GM18861 (cell line): ENCODE data around the gene MLH3.

ENCODE experiments used
- ATAC-seq: cut with Tn5 transposase; IDR thresholded peaks from one replicate; pipeline ENCODE4 v1.9.1; 2021; ENCODE audit not compliant: unreplicated experiment

Gene MLH3

DNA sequence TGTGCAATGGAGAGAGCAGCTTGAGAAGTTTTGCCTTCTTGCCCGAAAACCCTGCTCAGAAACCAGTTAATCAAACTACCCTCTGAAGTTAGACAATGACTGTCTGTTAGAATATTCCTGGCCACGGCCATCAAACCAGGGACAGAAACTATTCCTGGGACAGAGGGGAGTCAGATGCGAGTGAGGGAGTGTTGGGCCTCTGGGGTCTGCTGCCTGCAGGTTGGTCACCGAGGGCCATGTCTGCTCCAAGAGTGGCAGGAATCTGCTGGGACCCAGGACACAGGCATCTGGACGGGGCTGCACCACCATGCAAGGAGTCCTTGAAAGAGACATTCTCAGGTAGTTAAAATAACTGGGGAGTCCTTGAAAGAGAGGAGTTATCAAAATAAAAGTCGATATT, 65.5 kb downstream of the MLH3 start:
- no peak for ATAC-seq

- ATAC-seq: no peak
These were observed 66.3 kb downstream of the MLH3 start for GRCh38 chr14:74985028-74985310.

DNA sequence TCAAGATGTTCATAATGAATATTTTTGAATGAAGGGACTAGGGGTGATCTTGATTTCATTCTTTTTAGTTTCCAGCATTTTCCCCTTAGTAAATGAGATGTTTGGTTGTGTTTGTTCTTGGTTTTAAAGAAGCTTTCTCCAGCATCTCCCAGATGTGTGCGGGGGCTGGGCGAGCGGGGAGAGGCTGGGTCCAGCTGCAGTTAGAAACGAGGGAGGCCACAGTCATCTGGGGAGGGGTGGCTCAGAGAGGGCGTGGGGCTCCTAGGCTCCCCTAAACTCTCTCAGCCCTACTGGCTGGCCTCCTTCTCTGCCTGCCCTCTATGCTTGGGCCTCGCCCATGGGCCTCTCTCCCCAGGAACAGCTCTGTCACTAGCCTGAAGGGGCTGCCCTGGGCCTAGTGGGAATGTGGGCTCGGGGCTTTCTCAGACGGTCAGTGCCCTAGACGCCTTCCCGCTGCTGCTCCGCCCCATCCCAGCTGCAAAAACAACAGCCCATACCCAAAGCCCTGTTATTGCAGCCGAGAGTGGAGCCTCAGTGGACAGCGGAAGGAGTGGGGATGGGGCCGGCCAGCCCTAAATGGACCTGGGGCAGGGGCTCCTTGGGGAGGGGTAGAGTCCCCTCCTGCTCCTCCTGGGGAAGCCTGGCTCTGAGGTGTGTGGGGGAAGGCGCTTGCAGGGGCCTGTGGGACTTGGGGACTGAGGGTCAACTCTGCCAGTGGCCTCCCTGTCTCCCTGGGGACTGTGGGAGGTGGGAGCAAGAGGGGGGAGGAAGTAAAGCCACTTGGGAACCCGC, 66.8 kb downstream of the MLH3 start:
- ATAC-seq: no peak

DNA sequence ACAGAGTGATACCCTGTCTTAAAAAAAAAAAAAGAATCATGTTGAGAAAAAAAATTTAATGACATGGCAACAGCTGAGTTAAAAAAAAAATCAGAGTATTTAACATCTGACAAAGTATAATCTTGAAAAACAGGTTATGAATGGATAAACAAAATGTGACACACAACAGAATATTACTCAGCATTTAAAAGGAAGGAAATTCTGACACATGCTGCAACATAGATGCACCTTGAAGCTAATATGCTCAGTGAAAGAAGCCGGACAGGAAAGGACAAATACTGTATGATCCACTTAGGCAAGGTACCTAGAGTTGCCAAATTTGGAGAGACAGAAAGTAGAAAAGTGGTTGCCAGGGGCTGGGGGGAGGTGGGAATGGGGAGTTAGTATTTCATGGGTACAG, 67.9 kb downstream of the MLH3 start:
- ATAC-seq: no peak

DNA sequence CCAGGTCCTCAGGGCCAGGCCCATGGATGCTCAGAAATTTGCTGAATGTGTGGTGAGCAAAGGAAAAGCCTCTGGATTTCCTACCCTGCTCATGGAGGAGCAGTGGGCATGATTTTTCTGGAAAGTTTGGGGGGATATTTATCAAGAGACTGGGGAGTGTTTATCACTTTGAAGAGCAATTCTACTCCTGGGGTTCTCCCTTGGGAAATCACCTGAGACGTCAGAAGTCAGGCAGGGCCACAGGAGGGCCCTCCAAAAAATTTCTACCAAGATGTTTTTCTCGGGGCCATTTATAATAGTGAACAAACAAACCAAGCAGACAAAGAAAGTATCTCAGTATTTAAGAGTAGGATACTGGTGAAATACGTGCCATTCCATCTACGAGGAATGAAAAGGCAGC, 68.6 kb downstream of the MLH3 start:
- ATAC-seq: no peak

DNA sequence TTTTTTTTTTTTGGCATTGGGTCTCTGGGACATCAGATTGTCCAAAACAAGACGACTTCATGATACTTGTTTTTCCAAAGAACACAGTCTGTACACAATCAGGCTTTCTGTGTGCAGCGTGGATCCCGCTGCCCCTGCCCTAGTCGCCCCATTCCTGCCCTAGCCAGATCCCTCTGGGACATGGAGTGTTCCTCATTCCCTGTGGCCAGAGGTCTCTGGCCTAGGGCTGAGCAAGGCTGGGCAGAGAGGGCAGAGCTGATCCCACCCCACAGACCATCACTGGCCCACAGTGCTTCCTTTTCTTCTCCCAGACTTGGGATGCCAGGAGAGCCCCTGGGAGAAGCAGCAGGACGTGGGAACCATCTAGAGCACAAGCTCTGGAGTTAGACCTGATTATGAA, 69.4 kb downstream of the MLH3 start:
- ATAC-seq: no peak

GRCh38 chr14:74981462-74981782, 69.8 kb downstream of the MLH3 start:
- ATAC-seq: no peak

- no peak for ATAC-seq
These were observed 70.4 kb downstream of the MLH3 start for GRCh38 chr14:74980731-74981461.

DNA sequence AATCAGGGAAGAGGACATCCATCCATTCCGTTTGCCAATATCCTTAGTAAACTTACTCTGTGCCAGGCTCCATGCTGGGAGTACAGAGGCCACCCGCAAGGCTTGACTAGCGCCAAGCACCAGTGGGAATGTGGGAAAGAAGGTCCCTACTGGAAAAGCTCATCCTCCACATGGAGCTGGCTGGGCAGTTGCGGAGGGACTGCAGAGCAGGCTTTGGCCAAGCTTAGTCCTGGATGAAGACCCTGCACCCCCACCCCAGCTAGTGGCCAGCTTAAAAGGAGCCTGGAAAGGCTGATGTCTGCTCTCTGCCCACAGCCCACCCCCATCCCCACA, 70.9 kb downstream of the MLH3 start:
- no peak for ATAC-seq

- ATAC-seq: no peak
These were observed 71.5 kb downstream of the MLH3 start for GRCh38 chr14:74979442-74980397.

DNA sequence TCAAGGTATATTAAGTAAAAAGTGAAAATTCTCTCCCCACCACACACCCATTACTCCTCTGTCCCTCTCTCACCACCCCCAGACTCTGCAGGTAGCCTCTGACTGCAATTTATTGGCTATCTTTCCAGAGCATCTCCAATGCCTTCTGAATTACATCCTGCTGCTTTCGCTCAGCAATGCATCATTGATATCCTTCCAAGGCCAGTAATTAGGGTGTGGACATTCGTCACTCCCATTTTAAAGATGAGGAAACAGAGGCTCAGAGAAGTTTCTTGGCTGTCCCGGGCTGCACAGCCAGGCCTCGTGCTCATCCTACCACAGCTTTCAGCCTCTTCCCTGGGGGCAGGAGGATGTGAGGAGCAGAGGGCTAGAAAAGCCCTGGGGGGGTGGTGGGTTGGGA, 72.2 kb downstream of the MLH3 start:
- no peak for ATAC-seq

- no peak for ATAC-seq
These were observed 72.8 kb downstream of the MLH3 start for GRCh38 chr14:74978416-74978947.

- ATAC-seq: no peak
These were observed 73.3 kb downstream of the MLH3 start for GRCh38 chr14:74977901-74978385.

DNA sequence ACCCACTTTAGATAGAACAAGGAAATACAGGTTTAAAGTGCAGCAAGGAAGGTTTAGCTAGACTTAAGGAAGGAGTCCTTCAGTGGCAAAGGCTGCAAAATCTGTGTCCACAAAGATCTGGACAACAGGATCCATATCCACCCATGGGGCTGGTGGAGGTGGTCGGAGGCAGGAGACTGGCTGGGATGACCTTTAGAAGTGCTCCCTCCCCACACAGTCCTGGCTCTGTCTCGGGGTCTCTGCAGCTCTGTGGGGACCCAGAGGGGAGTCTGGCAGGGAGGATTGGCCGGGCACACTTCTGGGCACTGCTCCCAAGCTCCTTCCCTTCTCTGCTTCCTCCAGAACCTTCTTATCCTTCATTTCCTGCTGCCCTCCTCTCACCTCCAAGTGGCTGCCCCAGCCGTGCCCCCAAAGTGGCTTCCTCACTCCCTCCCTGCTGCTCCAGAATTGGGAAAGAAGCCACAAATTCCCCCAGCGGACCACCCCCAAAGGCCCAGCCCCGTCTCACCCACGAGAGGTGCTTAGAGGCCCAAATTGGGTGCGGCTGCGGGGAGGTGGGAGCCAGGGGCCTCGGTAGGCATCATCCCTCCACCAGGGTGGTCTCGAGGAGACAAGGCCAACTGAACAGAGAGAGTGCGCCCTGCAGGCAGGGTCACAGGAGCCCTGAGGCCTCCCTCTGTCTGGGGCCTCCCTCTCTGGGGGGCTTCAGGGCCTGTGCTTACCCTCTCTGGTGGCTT, 73.9 kb downstream of the MLH3 start:
- ATAC-seq: no peak

- ATAC-seq: no peak
These were observed 74.8 kb downstream of the MLH3 start for GRCh38 chr14:74976264-74977113.

- no peak for ATAC-seq
These were observed 76.0 kb downstream of the MLH3 start for GRCh38 chr14:74975059-74975810.

DNA sequence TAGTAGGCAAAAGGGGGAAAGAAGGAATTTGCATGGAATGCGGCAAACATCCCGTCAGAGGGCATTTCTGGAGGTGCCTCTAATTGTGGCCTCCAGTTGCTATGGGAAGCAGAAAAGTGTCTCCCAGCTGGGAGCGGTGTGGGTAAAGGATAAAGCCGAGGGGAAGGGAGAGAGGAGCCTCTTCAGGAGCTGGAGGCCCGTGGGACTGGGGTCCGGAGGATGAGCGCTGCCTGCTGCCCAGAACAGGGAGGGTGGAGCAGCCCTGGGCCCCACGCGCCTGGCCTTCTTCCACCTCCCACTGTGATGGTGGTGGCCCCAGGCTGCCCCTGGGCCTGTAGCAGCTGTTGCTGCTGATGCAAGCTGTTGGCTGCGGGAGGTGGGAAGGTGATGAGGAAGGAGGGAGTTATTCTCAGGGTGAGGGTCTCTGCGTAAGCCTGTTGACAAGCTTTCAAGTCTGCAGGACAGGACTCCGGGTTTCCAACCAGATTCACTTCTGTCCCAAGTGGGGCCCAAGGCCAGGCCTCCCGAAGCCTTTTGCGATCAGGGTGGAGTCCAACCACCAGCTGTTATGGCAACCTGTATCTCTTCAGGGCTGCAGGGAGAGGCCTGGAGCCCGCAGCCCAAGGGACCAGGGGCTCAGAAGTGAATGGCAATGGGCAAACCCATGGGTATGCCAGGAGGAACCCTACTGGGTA, 76.8 kb downstream of the MLH3 start:
- ATAC-seq: no peak

GRCh38 chr14:74973905-74974363, 77.3 kb downstream of the MLH3 start:
- no peak for ATAC-seq
